HEK293 (cell line): ENCODE measurements around the gene FAM98C.

ENCODE experiments used
- ZNF239 ChIP-seq: fragments of 450-650 bp; formaldehyde crosslinking; IDR thresholded peaks from 2 replicates; pipeline ENCODE4 v1.5.1; 2016; ENCODE audit warnings: missing biosample characterization, missing genetic modification characterization
- TF ChIP-seq, protein P1 (sequence below): fragments of 450-650 bp; formaldehyde crosslinking; IDR thresholded peaks from 2 replicates; pipeline ENCODE4 v1.5.1; 2017; ENCODE audit warnings: missing biosample characterization, missing genetic modification characterization

DNA sequence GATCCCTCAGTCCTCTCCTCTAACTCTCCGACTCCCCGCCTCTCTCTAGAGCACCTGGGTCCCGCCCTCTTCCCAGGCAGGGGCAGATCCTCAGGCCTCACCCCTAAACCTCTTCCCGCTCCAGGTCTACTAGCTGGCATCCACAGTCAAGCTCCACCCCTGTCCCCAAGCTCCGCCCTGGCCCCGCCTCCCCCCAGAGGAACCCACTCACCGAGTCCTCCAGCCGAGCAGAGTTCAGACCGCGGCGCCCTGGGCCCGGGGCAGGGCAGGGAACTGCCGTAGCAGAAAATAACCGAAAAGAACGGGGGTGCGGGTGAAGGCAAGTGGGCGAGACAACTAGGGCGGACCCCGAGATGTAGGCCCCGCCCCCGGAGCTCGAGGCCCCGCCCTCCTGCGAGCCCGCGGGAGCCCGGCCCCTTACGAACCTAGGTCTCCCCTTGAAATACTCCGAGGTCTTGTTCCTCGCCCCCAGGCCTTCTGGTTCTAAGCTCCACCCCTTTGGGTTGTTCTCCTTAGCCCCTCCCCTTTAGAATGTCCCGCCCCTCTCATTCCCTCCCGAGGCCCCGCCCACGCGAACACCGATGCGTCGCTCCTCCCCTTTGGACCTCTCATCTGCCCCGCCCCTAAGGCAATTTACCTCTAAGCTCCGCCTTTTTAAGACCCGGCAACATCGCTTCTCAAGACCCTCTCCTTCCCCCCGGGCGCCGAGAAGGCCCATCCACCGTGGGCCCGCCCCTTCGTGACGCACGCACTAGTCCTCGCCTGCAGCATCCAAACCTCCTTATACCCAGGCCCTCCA lies 15.1 kb upstream of the FAM98C start, which contains the start of gene GGN:
- TF ChIP-seq, protein P1, sequence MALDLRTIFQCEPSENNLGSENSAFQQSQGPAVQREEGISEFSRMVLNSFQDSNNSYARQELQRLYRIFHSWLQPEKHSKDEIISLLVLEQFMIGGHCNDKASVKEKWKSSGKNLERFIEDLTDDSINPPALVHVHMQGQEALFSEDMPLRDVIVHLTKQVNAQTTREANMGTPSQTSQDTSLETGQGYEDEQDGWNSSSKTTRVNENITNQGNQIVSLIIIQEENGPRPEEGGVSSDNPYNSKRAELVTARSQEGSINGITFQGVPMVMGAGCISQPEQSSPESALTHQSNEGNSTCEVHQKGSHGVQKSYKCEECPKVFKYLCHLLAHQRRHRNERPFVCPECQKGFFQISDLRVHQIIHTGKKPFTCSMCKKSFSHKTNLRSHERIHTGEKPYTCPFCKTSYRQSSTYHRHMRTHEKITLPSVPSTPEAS (tag by site-specific recombination): no peak; the same call in 1 of the 2 replicates
- TF ChIP-seq ZNF239: no peak
